Muscle of leg (tissue), 11 donors: ENCODE measurements around the gene XYLT1. TPM values are rescaled to one million over a fixed set of nuclear protein-coding genes. Genes with fewer than 3 reads are reported as not detected.

Experiments
- DNase-seq: peaks from one replicate; pipeline ENCODE4 v3.0.0; 2013
- H3K27ac ChIP-seq: one replicate; pipeline ENCODE4 v1.5.1; 2013; ENCODE audit warnings: mild to moderate bottlenecking, low read length, control low read depth
- H3K27me3 ChIP-seq: one replicate; pipeline ENCODE4 v1.6.1; 2013; ENCODE audit warnings: low read length; ENCODE audit not compliant: control insufficient read depth, insufficient read depth
- H3K36me3 ChIP-seq: one replicate; pipeline ENCODE4 v1.6.1; 2013; ENCODE audit warnings: low read length; ENCODE audit not compliant: control insufficient read depth, insufficient read depth
- H3K4me1 ChIP-seq: one replicate; pipeline ENCODE4 v1.6.1; 2013; ENCODE audit warnings: low read length; ENCODE audit not compliant: control insufficient read depth, insufficient read depth
- H3K4me3 ChIP-seq: one replicate; pipeline ENCODE4 v1.5.1; 2013; ENCODE audit warnings: low read length, control low read depth
- H3K9me3 ChIP-seq: replicated peaks from 2 replicates; pipeline ENCODE4 v1.6.1; 2013; ENCODE audit warnings: low read depth, low read length; ENCODE audit not compliant: control insufficient read depth
- WGBS: methylation state at CpG from one replicate; pipeline ENCODE4 v1.1.5; 2013; ENCODE audit warnings: missing lambda C conversion rate; ENCODE audit not compliant: insufficient coverage; 5-methylcytosine and 5-hydroxymethylcytosine counted together
- polyA plus RNA-seq, 8 donors: library from polyadenylated mRNA; unstranded; fragments of 120-200 nt; gene quantifications; one replicate each; pipeline versions ENCODE4 v1.2.1 to v1.2.3, GENCODE V29; 2013; ENCODE audit warnings: inconsistent platforms in 1 of 8, low replicate concordance in 1 of 8; ENCODE audit not compliant: insufficient read length in 8 of 8, insufficient read depth in 1 of 8
- total RNA-seq: library from RNA; stranded (reverse); fragments of 120-200 nt; gene quantifications from one replicate; pipeline ENCODE4 v1.2.4, GENCODE V29; 2013

XYLT1 gene
- total and polyA plus RNA-seq, 9 donors, result 4.3 to 9.7 (median 5.3) TPM

GRCh38 chr16:17203424-17203823 is 267.3 kb downstream of the XYLT1 start:
- H3K36me3 ChIP-seq, result no peaks in the 10 kb centered on the region
- no peak overlapping the region for H3K4me3 ChIP-seq
- peaks cover 17% of the 10 kb centered on the region for H3K4me1 ChIP-seq
- no peaks in the 10 kb centered on the region for H3K9me3 ChIP-seq
- no peak for DNase-seq
- 76% methylated on average over 1 of the region's 1 CpG for WGBS
- no peak overlapping the region for H3K27ac ChIP-seq
- H3K27me3 ChIP-seq, result no peaks in the 10 kb centered on the region

GRCh38 chr16:17199135-17199534 is 271.6 kb downstream of the XYLT1 start:
- Histone ChIP-seq H3K4me1 (no peaks in the 10 kb centered on the region), H3K36me3 (peaks cover 3% of the 10 kb centered on the region), H3K27me3 (no peaks in the 10 kb centered on the region), H3K9me3 (no peaks in the 10 kb centered on the region), H3K4me3 (no peak overlapping the region), H3K27ac (no peak overlapping the region)
- DNase-seq, result no peak
- 75% methylated on average over 1 of the region's 3 CpGs for WGBS

GRCh38 chr16:17196526-17196925 is 274.2 kb downstream of the XYLT1 start:
- Histone ChIP-seq H3K9me3 (no peaks in the 10 kb centered on the region), H3K4me1 (peaks cover 3% of the 10 kb centered on the region), H3K36me3 (peaks cover 3% of the 10 kb centered on the region), H3K4me3 (no peak overlapping the region), H3K27ac (no peak overlapping the region), H3K27me3 (no peaks in the 10 kb centered on the region)
- no peak for DNase-seq
- WGBS, result no CpG with 5 or more reads among the region's 3 CpGs

GRCh38 chr16:17194190-17194780 is 276.5 kb downstream of the XYLT1 start:
- WGBS, result 36% methylated on average over 12 of the region's 14 CpGs
- peaks cover 3% of the 10 kb centered on the region for H3K36me3 ChIP-seq
- DNase-seq, result peak; percentile 27

GRCh38 chr16:17193566-17194100 is 277.1 kb downstream of the XYLT1 start:
- Histone ChIP-seq H3K27me3 (no peaks in the 10 kb centered on the region), H3K4me3 (no peak overlapping the region), H3K36me3 (peaks cover 3% of the 10 kb centered on the region), H3K4me1 (peaks cover 3% of the 10 kb centered on the region), H3K9me3 (no peaks in the 10 kb centered on the region), H3K27ac (no peak overlapping the region)
- WGBS, result 90% methylated on average over 4 of the region's 6 CpGs
- no peak for DNase-seq

More at GRCh38 chr16:17194190-17194780, 276.5 kb downstream of the XYLT1 start:
- Histone ChIP-seq H3K27me3 (no peaks in the 10 kb centered on the region), H3K4me1 (peaks cover 3% of the 10 kb centered on the region), H3K9me3 (no peaks in the 10 kb centered on the region), H3K27ac (no peak overlapping the region), H3K4me3 (no peak overlapping the region)

GRCh38 chr16:17184026-17184425 is 286.7 kb downstream of the XYLT1 start:
- no peak overlapping the region for H3K4me3 ChIP-seq
- H3K27me3 ChIP-seq, result no peaks in the 10 kb centered on the region
- DNase-seq, result no peak
- H3K27ac ChIP-seq, result no peak overlapping the region
- H3K4me1 ChIP-seq, result no peaks in the 10 kb centered on the region
- no peaks in the 10 kb centered on the region for H3K36me3 ChIP-seq
- H3K9me3 ChIP-seq, result no peaks in the 10 kb centered on the region
- no CpG with 5 or more reads among the region's 7 CpGs for WGBS

GRCh38 chr16:17177959-17178905 is 292.5 kb downstream of the XYLT1 start:
- Histone ChIP-seq H3K27ac (no peak overlapping the region), H3K27me3 (no peaks in the 10 kb centered on the region), H3K36me3 (no peaks in the 10 kb centered on the region), H3K4me3 (no peak overlapping the region), H3K9me3 (no peaks in the 10 kb centered on the region), H3K4me1 (no peaks in the 10 kb centered on the region)
- WGBS, result 61% methylated on average over 14 of the region's 14 CpGs
- DNase-seq, result no peak

- WGBS, result 63% methylated on average over 4 of the region's 6 CpGs
Observed at GRCh38 chr16:17177242-17177958, 293.4 kb downstream of the XYLT1 start.

GRCh38 chr16:17176199-17176598 is 294.6 kb downstream of the XYLT1 start:
- no peaks in the 10 kb centered on the region for H3K9me3 ChIP-seq
- DNase-seq, result no peak
- WGBS, result 84% methylated on average over 3 of the region's 6 CpGs
- H3K27me3 ChIP-seq, result no peaks in the 10 kb centered on the region
- no peak overlapping the region for H3K27ac ChIP-seq
- H3K4me1 ChIP-seq, result no peaks in the 10 kb centered on the region
- H3K36me3 ChIP-seq, result no peaks in the 10 kb centered on the region
- H3K4me3 ChIP-seq, result no peak overlapping the region

More at GRCh38 chr16:17177242-17177958, 293.4 kb downstream of the XYLT1 start:
- no peak for DNase-seq
- H3K4me3 ChIP-seq, result no peak overlapping the region
- H3K4me1 ChIP-seq, result no peaks in the 10 kb centered on the region
- no peaks in the 10 kb centered on the region for H3K9me3 ChIP-seq
- H3K36me3 ChIP-seq, result no peaks in the 10 kb centered on the region
- H3K27me3 ChIP-seq, result no peaks in the 10 kb centered on the region
- H3K27ac ChIP-seq, result no peak overlapping the region

- Histone ChIP-seq H3K27ac (no peak overlapping the region), H3K4me1 (no peaks in the 10 kb centered on the region), H3K27me3 (no peaks in the 10 kb centered on the region), H3K36me3 (no peaks in the 10 kb centered on the region), H3K9me3 (no peaks in the 10 kb centered on the region), H3K4me3 (no peak overlapping the region)
- 48% methylated on average over 5 of the region's 6 CpGs for WGBS
- peak; percentile 71 for DNase-seq
Observed at GRCh38 chr16:17173281-17173680, 297.5 kb downstream of the XYLT1 start.
